Activated naive CD4-positive, alpha-beta T cell treated with anti-CD3 and anti-CD28 coated beads, Interleukin-2, amount 50 U/mL, for 24 hours (primary cell): ENCODE data around the gene ASXL2.
"Not testable (repeated sequence)": the region's sequence is repeated elsewhere in the genome, so short reads cannot be mapped to it uniquely, and the experiment has no call there.

Experiments
- H3K27ac Mint-ChIP-seq: one replicate; pipeline ENCODE4 v1.8.0; 2021; ENCODE audit warnings: mild to moderate bottlenecking, mixed read lengths
- H3K27me3 Mint-ChIP-seq: one replicate; pipeline ENCODE4 v1.8.0; 2021; ENCODE audit warnings: mixed read lengths
- H3K36me3 Mint-ChIP-seq: one replicate; pipeline ENCODE4 v1.8.0; 2021; ENCODE audit warnings: mixed read lengths
- H3K4me1 Mint-ChIP-seq: one replicate; pipeline ENCODE4 v1.8.0; 2021; ENCODE audit warnings: mixed read lengths
- H3K4me3 Mint-ChIP-seq: one replicate; pipeline ENCODE4 v1.8.0; 2021; ENCODE audit warnings: mild to moderate bottlenecking, mixed read lengths
- H3K9me3 Mint-ChIP-seq: one replicate; pipeline ENCODE4 v1.8.0; 2021; ENCODE audit warnings: mixed read lengths

Gene ASXL2

DNA sequence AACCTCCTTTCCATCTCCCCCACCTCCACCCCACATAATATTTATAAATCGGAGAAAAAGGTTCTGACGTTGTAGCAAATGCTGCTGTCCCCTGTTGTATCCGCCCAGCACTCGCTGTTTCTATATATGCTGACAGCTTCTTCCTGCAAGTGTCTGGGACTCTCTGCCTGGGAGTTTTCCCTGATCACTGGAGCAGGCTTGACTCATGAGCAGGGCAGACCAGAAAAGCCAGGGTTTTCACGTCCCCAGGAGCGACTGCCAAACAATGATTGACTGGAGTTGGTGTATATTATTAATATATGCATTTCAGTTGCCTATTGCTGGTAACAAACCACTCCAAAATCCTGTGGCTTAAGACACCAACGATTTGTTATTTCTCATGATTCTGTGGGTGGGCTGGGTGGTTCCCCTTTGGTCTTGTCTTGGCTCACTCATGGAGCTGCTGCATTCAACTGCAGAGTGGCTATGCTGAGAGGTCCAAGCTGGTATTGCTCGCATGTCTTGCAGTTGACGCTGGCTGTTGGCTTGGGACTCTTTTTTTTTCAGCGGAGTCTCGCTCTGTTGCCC lies 21.2 kb upstream of the ASXL2 start:
- no peaks in the 10 kb centered on the region for H3K4me1 Mint-ChIP-seq
- H3K27me3 Mint-ChIP-seq = no peaks in the 10 kb centered on the region
- no peaks in the 10 kb centered on the region for H3K36me3 Mint-ChIP-seq
- no peaks in the 10 kb centered on the region for H3K9me3 Mint-ChIP-seq
- H3K4me3 Mint-ChIP-seq = no peak overlapping the region
- H3K27ac Mint-ChIP-seq = no peak overlapping the region

GRCh38 chr2:25897506-25897905 lies 19.2 kb upstream of the ASXL2 start:
- H3K36me3 Mint-ChIP-seq = no peaks in the 10 kb centered on the region
- H3K27ac Mint-ChIP-seq = no peak overlapping the region
- no peaks in the 10 kb centered on the region for H3K4me1 Mint-ChIP-seq
- H3K4me3 Mint-ChIP-seq = no peak overlapping the region
- H3K27me3 Mint-ChIP-seq = no peaks in the 10 kb centered on the region
- H3K9me3 Mint-ChIP-seq = no peaks in the 10 kb centered on the region

DNA sequence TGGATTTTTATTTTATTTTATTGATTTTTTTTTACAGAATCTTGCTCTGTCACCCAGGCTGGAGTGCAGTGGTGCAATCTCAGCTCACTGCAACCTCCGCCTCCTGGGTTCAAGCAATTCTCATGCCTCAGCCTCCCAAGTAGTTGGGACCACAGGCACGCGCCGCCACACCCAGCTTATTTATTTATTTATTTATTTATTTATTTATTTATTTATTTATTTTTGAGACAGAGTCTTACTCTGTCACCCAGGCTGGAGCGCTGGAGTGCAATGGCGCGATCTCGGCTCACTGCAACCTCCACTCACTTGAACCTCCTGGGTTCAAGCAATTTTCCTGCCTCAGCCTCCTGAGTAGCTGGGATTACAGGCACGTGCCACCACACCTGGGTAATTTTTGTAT lies 18.0 kb upstream of the ASXL2 start:
- not testable (repeated sequence) for H3K9me3 Mint-ChIP-seq, H3K4me3 Mint-ChIP-seq, H3K36me3 Mint-ChIP-seq, H3K27me3 Mint-ChIP-seq, H3K27ac Mint-ChIP-seq, H3K4me1 Mint-ChIP-seq

DNA sequence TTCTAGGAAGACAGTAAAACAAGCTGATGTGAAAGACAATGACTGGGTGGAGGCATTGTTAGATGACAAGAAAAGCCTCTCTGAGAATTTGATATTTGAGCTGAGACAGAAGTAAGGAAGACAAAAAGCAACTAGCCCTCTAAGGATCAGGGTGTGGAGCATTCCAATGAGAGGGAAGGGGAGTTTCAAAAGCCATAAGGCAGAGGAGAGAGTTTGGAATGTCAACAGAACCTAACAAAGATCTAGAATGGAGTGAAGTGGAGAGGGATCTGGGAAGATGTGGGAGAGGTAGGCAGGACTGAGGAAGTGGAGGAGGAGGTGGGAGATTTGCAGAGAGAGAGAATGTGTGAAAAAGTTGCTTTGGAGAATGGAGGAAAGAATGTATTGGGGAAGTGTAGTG lies 17.3 kb upstream of the ASXL2 start:
- H3K36me3 Mint-ChIP-seq = no peaks in the 10 kb centered on the region
- no peaks in the 10 kb centered on the region for H3K27me3 Mint-ChIP-seq
- H3K27ac Mint-ChIP-seq = no peak overlapping the region
- H3K9me3 Mint-ChIP-seq = no peaks in the 10 kb centered on the region
- no peak overlapping the region for H3K4me3 Mint-ChIP-seq
- H3K4me1 Mint-ChIP-seq = no peaks in the 10 kb centered on the region

DNA sequence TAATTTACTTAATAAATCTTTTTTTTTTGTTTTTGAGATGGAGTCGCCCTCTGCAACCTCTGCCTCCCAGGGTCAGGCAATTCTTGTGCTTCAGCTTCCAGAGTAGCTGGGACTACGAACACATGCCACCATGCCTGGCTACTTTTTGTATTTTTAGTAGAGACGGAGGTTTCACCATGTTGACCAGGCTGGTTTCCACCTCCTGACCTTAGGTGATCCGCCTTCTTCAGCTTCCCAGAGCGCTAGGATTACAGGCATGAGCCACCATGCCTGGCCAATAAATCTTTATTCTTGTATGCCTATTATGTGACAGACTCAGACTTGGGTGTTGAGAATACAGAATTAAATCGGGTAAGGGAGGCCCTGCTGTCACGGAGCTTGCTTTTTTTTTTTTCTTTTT lies 16.7 kb upstream of the ASXL2 start:
- Mint-ChIP-seq H3K4me3 (no peak overlapping the region), H3K9me3 (no peaks in the 10 kb centered on the region), H3K27ac (no peak overlapping the region), H3K4me1 (no peaks in the 10 kb centered on the region), H3K27me3 (no peaks in the 10 kb centered on the region), H3K36me3 (no peaks in the 10 kb centered on the region)

DNA sequence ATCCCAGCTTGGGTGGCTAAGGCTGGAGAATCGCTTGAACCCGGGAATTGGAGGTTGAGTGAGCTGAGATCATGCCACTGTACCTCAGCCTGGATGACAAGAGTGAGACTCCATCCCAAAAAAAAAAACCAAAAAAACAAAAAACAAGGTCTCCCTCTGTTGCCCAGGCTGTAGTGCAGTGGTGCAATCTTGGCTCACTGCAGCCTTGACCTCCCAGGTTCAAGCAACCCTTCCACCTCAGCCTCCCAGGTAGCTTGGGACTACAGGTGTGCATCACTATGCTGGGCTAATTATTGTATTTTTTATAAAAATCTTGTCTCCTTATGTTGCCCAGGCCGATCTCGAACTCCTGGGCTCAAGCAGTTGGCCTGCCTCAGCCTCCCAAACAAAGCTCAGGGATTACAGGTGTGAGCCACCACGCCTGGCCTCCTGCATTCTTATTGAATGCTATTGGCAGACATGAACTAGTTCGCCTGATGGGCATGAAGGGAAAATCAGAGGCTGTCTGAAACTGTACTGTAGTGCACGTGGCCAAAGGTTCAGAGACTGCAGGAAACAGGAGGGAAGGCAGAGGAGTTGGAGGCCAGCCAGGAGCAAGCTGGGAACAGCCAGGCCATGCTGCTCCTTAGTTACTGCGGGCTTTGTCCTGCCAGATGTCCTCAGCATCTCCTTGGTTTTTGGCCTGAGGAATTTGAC lies 16.0 kb upstream of the ASXL2 start:
- Mint-ChIP-seq H3K4me1 (no peaks in the 10 kb centered on the region), H3K4me3 (no peak overlapping the region), H3K36me3 (no peaks in the 10 kb centered on the region), H3K27ac (no peak overlapping the region), H3K9me3 (no peaks in the 10 kb centered on the region), H3K27me3 (no peaks in the 10 kb centered on the region)

DNA sequence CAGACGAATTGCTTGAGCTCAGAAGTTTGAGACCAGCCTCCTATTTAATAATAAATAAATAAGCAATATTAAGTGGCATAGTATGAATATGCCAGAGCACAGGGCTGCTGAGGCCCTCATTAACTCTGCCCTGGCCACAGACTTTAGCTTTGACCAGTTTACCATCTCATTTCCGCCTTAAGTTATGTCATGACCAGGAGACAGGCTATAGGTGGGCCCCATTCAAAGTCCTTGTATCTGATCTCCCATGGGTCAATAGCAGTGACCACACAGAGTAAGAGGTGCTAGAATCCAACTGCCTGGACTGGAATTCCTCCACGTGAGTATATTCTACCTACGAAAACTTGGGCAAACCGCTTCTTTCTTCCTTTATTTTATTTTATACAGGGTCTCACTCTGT lies 13.4 kb upstream of the ASXL2 start:
- Mint-ChIP-seq H3K9me3 (no peaks in the 10 kb centered on the region), H3K4me1 (no peaks in the 10 kb centered on the region), H3K36me3 (no peaks in the 10 kb centered on the region), H3K27me3 (no peaks in the 10 kb centered on the region), H3K4me3 (no peak overlapping the region), H3K27ac (no peak overlapping the region)

DNA sequence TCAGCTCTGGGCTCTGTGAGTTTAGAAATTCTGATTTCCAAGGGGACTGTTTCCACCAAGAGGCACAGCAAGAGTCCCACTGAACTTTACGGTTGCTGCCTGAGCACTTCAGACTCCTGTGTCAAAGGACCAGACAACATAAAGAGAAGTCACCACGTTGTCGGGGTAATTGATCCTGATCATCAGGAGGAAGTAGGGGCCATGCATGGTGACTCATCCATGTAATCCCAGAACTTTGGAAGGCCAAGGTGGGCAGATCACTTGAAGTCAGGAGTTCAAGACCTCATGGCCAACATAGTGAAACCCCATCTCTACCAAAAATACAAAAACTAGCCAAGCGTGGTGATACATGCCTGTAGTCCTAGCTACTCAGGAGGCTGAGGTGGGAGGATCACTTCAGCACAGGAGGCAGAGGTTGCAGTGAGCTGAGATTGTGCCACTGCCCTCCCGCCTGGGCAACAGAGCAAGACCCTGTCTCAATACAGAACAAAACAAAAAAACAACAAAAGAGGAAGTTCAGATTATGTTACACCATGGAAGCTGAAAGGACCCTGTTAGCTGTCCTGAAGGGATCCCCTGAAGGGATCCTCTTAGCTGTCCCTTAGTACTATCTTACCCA lies 9.4 kb upstream of the ASXL2 start:
- Mint-ChIP-seq H3K36me3 (no peaks in the 10 kb centered on the region), H3K27ac (no peak overlapping the region), H3K9me3 (no peaks in the 10 kb centered on the region), H3K4me1 (no peaks in the 10 kb centered on the region), H3K27me3 (no peaks in the 10 kb centered on the region), H3K4me3 (no peak overlapping the region)

DNA sequence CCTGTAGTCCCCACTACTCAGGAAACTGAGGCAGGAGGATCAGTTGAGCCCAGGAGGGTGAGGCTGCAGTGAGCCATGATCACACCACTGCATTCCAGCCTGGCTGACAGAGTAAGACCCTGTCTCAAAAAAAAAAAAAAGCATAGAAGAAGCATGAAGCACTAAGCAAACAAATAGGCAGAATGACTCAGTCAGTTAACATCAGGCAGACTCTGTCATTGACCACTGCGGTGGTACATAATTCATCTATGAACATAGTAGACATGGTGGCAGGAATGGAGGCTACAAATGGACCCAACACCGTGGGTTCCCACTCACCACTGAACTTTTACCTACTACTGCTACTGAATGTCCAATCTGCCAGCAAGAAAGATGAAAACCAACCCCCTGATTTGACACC lies 7.6 kb upstream of the ASXL2 start:
- peaks cover 2% of the 10 kb centered on the region for H3K4me1 Mint-ChIP-seq
- H3K27me3 Mint-ChIP-seq = no peaks in the 10 kb centered on the region
- no peak overlapping the region for H3K27ac Mint-ChIP-seq
- H3K4me3 Mint-ChIP-seq = no peak overlapping the region
- no peaks in the 10 kb centered on the region for H3K36me3 Mint-ChIP-seq
- H3K9me3 Mint-ChIP-seq = no peaks in the 10 kb centered on the region

- H3K36me3 Mint-ChIP-seq = peaks cover 2% of the 10 kb centered on the region
- H3K4me3 Mint-ChIP-seq = no peak overlapping the region
- peaks cover 25% of the 10 kb centered on the region for H3K4me1 Mint-ChIP-seq
- no peak overlapping the region for H3K27ac Mint-ChIP-seq
- no peaks in the 10 kb centered on the region for H3K9me3 Mint-ChIP-seq
- H3K27me3 Mint-ChIP-seq = no peaks in the 10 kb centered on the region
Measured at GRCh38 chr2:25881764-25882163, 3.5 kb upstream of the ASXL2 start.

DNA sequence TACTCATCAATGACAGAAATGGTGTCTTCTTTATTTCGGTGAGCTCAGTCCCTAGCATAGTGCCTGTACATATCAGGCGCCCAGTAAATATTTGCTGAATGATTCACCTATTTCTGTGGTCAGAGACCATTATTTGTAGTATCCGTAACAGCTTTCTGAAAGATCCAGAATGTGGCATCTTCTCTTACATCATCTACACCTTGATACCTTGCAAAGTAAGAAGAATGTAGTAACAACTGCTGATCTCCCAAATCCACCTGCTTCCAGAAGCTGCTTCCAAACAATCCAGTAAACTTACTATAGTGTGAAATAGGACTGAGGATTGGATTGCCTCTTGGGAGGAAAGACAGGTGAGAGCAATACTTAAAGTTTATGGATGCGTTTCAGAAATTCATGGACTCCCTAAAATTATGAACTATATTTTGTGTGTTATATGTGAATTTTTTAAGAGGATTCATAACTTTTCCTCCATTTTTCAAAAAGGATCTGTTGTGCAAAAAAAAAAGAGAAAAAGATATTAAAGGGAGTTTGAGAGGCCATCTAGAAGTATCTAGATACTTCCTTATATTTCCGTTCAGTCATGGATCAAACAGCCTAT lies 945 bp upstream of the ASXL2 start:
- peaks cover 6% of the 10 kb centered on the region for H3K36me3 Mint-ChIP-seq
- peak overlapping the region; percentile 99 for H3K27ac Mint-ChIP-seq
- H3K9me3 Mint-ChIP-seq = no peaks in the 10 kb centered on the region
- peaks cover 46% of the 10 kb centered on the region for H3K4me1 Mint-ChIP-seq
- peak overlapping the region; percentile 96 for H3K4me3 Mint-ChIP-seq
- H3K27me3 Mint-ChIP-seq = no peaks in the 10 kb centered on the region

- peak overlapping the region; percentile 96 for H3K4me3 Mint-ChIP-seq
- H3K36me3 Mint-ChIP-seq = peaks cover 9% of the 10 kb centered on the region
- no peaks in the 10 kb centered on the region for H3K9me3 Mint-ChIP-seq
- peaks cover 59% of the 10 kb centered on the region for H3K4me1 Mint-ChIP-seq
- H3K27me3 Mint-ChIP-seq = no peaks in the 10 kb centered on the region
- H3K27ac Mint-ChIP-seq = peak overlapping the region; percentile 99
Measured at GRCh38 chr2:25877431-25878360, 591 bp downstream of the ASXL2 start.

GRCh38 chr2:25872134-25872533 lies 6.2 kb downstream of the ASXL2 start:
- Mint-ChIP-seq H3K4me3 (no peak overlapping the region), H3K27ac (no peak overlapping the region), H3K4me1 (peaks cover 69% of the 10 kb centered on the region), H3K9me3 (no peaks in the 10 kb centered on the region), H3K36me3 (peaks cover 11% of the 10 kb centered on the region), H3K27me3 (no peaks in the 10 kb centered on the region)

DNA sequence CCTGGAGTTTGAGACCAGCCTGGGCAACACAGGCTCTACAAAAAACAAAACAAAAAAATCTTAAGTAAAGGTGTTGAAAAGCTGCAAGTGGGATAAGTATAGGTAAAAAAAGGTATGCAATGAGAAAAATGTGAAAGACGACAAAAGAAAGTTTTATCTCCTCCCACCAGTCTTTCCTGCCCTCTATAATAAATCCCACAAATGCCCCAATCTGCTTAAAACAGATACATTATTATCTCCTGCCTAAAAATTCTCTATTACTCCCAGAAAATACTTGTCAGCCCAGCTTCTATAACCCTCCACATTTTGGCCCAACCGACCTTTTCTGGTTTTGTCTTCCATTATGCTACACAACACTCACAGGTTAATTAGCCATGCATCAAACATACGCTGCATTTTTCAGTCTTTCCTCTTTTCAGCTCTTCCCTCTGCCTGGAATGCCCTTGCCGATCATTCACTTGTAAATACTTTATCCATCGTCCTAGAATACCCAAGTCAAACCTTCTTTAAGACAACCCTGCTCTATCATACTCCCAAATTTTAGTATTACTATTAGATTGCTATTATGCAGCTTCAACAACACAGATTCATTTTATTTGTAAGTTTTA lies 10.8 kb downstream of the ASXL2 start:
- H3K36me3 Mint-ChIP-seq = peaks cover 6% of the 10 kb centered on the region
- H3K27me3 Mint-ChIP-seq = no peaks in the 10 kb centered on the region
- no peaks in the 10 kb centered on the region for H3K9me3 Mint-ChIP-seq
- no peak overlapping the region for H3K27ac Mint-ChIP-seq
- no peak overlapping the region for H3K4me3 Mint-ChIP-seq
- peaks cover 38% of the 10 kb centered on the region for H3K4me1 Mint-ChIP-seq

GRCh38 chr2:25856377-25856776 lies 21.9 kb downstream of the ASXL2 start:
- H3K27ac Mint-ChIP-seq = no peak overlapping the region
- no peaks in the 10 kb centered on the region for H3K9me3 Mint-ChIP-seq
- H3K27me3 Mint-ChIP-seq = no peaks in the 10 kb centered on the region
- peaks cover 2% of the 10 kb centered on the region for H3K36me3 Mint-ChIP-seq
- peaks cover 51% of the 10 kb centered on the region for H3K4me1 Mint-ChIP-seq
- H3K4me3 Mint-ChIP-seq = no peak overlapping the region
